MCF 10A (cell line): Measurements from ENCODE around the gene LGR4. TPM values are rescaled to one million over a fixed set of nuclear protein-coding genes. Genes with fewer than 3 reads are reported as not detected.
A peak's percentile ranks its signal among the peaks of the same experiment; 100 is the strongest.

ENCODE experiments used
- BruUV-seq: library from RNA; stranded (reverse); fragments of 400-500 nt; replicated peaks from 2 replicates; lab custom pipeline; 2021; lab: Mats Ljungman, UMichigan
- CTCF ChIA-PET: fragments of 300-600 bp; sonication (Branson Sonifier 250); formaldehyde crosslinking; extraction: SDS; loops from one replicate; lab custom pipeline; 2021; ENCODE audit warnings: antibody characterized with exemption, inconsistent platforms; lab: Yijun Ruan, JAX
- POLR2A ChIA-PET: fragments of 300-600, 350-650 bp; sonication (Branson Sonifier 250); formaldehyde crosslinking; extraction: SDS; loops from one replicate; lab custom pipeline; 2020; ENCODE audit warnings: antibody characterized with exemption, inconsistent platforms; lab: Yijun Ruan, JAX
- DNase-seq: peaks from one replicate; pipeline ENCODE4 v3.0.0-alpha.2; 2018; ENCODE audit not compliant: unreplicated experiment
- H3K27ac Mint-ChIP-seq: one replicate; pipeline ENCODE4 v1.8.0; 2022; ENCODE audit warnings: mild to moderate bottlenecking, low read depth, mixed read lengths; ENCODE audit not compliant: unreplicated experiment
- H3K27me3 Mint-ChIP-seq: one replicate; pipeline ENCODE4 v1.8.0; 2022; ENCODE audit warnings: mixed read lengths; ENCODE audit not compliant: insufficient read depth, unreplicated experiment
- H3K36me3 Mint-ChIP-seq: one replicate; pipeline ENCODE4 v1.8.0; 2022; ENCODE audit warnings: mild to moderate bottlenecking, moderate library complexity, mixed read lengths; ENCODE audit not compliant: insufficient read depth, unreplicated experiment
- H3K4me1 Mint-ChIP-seq: one replicate; pipeline ENCODE4 v1.8.0; 2022; ENCODE audit warnings: mixed read lengths; ENCODE audit not compliant: insufficient read depth, unreplicated experiment
- H3K4me3 Mint-ChIP-seq: one replicate; pipeline ENCODE4 v1.8.0; 2022; ENCODE audit warnings: mild to moderate bottlenecking, moderate library complexity, mixed read lengths; ENCODE audit not compliant: unreplicated experiment
- H3K9me3 Mint-ChIP-seq: one replicate; pipeline ENCODE4 v1.8.0; 2022; ENCODE audit warnings: mixed read lengths; ENCODE audit not compliant: unreplicated experiment
- intact Hi-C: fragments of 100-400 bp; cut with micrococcal nuclease; formaldehyde crosslinking; loops from 2 replicates; pipeline ENCODE4 v1.14.1; 2022
- total RNA-seq: library from RNA; stranded (reverse); gene quantifications from 2 replicates; pipeline ENCODE4 v1.2.3, GENCODE V29; 2022
- TF ChIP-seq, protein P1 (sequence below): fragments of 200-600 bp; IDR thresholded peaks from one replicate; pipeline ENCODE4 v1.8.0; 2022; ENCODE audit warnings: antibody characterized with exemption, mild to moderate bottlenecking; ENCODE audit not compliant: unreplicated experiment

The LGR4 gene
- total RNA-seq, 1 experiment from 2014 or later: 14.2 TPM

- Mint-ChIP-seq H3K4me3 (no peak overlapping the region), H3K9me3 (no peaks in the 10 kb centered on the region), H3K36me3 (no peaks in the 10 kb centered on the region), H3K27me3 (no peaks in the 10 kb centered on the region), H3K4me1 (no peaks in the 10 kb centered on the region), H3K27ac (no peak overlapping the region)
- intact Hi-C loops: no loop called here
- POLR2A ChIA-PET: interaction anchor here (0.6 to 1.2 kb wide), 3 partner anchors 95 to 110 kb away, joined by 3 to 4 read pairs (median 3); no protein-coding TSS in a partner anchor
- no peak for DNase-seq
- BruUV-seq: no TSS peak
- CTCF ChIA-PET: no interaction called here
- TF ChIP-seq, protein P1, sequence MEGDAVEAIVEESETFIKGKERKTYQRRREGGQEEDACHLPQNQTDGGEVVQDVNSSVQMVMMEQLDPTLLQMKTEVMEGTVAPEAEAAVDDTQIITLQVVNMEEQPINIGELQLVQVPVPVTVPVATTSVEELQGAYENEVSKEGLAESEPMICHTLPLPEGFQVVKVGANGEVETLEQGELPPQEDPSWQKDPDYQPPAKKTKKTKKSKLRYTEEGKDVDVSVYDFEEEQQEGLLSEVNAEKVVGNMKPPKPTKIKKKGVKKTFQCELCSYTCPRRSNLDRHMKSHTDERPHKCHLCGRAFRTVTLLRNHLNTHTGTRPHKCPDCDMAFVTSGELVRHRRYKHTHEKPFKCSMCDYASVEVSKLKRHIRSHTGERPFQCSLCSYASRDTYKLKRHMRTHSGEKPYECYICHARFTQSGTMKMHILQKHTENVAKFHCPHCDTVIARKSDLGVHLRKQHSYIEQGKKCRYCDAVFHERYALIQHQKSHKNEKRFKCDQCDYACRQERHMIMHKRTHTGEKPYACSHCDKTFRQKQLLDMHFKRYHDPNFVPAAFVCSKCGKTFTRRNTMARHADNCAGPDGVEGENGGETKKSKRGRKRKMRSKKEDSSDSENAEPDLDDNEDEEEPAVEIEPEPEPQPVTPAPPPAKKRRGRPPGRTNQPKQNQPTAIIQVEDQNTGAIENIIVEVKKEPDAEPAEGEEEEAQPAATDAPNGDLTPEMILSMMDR: no peak
These were observed 117.0 kb downstream of the LGR4 start for GRCh38 chr11:27355575-27356104.

DNA sequence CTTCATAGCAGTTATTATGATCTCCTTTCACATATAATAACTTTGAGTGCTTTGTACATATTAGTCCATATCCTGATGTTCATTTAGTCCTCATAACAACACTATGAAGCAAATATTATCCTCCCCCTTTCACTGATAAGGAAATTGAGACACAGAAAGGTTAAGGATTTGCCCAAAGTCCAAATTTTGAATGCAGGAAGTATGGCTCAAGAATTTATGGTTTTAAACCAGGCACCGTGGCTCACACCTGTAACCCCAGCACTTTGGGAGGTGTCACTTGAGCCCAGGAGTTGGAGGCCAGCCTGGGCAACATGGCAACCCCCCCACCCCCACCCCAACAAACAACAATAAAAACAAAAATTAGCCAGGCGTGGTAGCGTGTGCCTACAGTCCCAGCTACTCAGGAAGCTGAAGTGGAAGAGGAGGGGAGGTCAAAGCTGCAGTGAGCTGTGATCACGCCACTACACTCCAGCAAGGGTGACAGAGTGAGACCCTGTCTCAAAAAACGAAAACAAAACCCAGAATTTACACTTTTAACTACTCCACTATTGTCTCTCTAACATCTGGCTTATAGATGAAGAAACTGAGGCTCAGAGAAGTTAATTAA lies 118.1 kb downstream of the LGR4 start:
- no TSS peak for BruUV-seq
- Mint-ChIP-seq H3K4me1 (no peaks in the 10 kb centered on the region), H3K27ac (peak overlapping the region; percentile 7), H3K36me3 (no peaks in the 10 kb centered on the region), H3K4me3 (no peak overlapping the region), H3K9me3 (no peaks in the 10 kb centered on the region), H3K27me3 (no peaks in the 10 kb centered on the region)
- TF ChIP-seq, protein P1: no peak
- POLR2A ChIA-PET: interaction anchor here (0.6 kb wide), 1 partner anchor 118 kb away, joined by 3 read pairs; the partner anchor contains the start of gene LGR4
- intact Hi-C loops: no loop called here
- CTCF ChIA-PET: no interaction called here
- DNase-seq: no peak

- H3K4me3 Mint-ChIP-seq: no peak overlapping the region
- TF ChIP-seq, protein P1: no peak
- DNase-seq: no peak
- H3K27me3 Mint-ChIP-seq: no peaks in the 10 kb centered on the region
- ChIA-PET CTCF (interaction anchor here (0.7 kb wide), 1 partner anchor 63 kb away, joined by 4 read pairs; no protein-coding TSS in a partner anchor), POLR2A (no interaction called here)
- H3K9me3 Mint-ChIP-seq: no peaks in the 10 kb centered on the region
- H3K27ac Mint-ChIP-seq: peak overlapping the region; percentile 7
- intact Hi-C loops: no loop called here
- BruUV-seq: no TSS peak
- H3K4me1 Mint-ChIP-seq: no peaks in the 10 kb centered on the region
- no peaks in the 10 kb centered on the region for H3K36me3 Mint-ChIP-seq
These were observed 118.8 kb downstream of the LGR4 start for GRCh38 chr11:27353593-27354358.

GRCh38 chr11:27352781-27353180 lies 119.8 kb downstream of the LGR4 start:
- no peaks in the 10 kb centered on the region for H3K27me3 Mint-ChIP-seq
- ChIA-PET CTCF (interaction anchor here (0.7 to 1.7 kb wide), 2 partner anchors 56 to 62 kb away, joined by 4 read pairs; no protein-coding TSS in a partner anchor), POLR2A (interaction anchor here (1.2 kb wide), 1 partner anchor 9 kb away, joined by 3 read pairs; no protein-coding TSS in a partner anchor)
- H3K4me3 Mint-ChIP-seq: no peak overlapping the region
- H3K36me3 Mint-ChIP-seq: no peaks in the 10 kb centered on the region
- H3K9me3 Mint-ChIP-seq: no peaks in the 10 kb centered on the region
- TF ChIP-seq, protein P1: no peak
- intact Hi-C loops: no loop called here
- H3K4me1 Mint-ChIP-seq: no peaks in the 10 kb centered on the region
- H3K27ac Mint-ChIP-seq: no peak overlapping the region
- BruUV-seq: no TSS peak
- no peak for DNase-seq
